HCT116 (cell line): Measurements from ENCODE around the gene TAF11L4. TPM values are rescaled to one million over a fixed set of nuclear protein-coding genes. Genes with fewer than 3 reads are reported as not detected.

ENCODE experiments used
- ATAC-seq: fragments of 200-7000 bp; cut with Tn5 transposase; 2 replicates; pipeline ENCODE4 v1.9.1; 2020; ENCODE audit warnings: mild to moderate bottlenecking, moderate library complexity
- BruUV-seq: library from RNA; stranded (reverse); fragments of 400-500 nt; replicated peaks from 2 replicates; lab custom pipeline; 2021; lab: Mats Ljungman, UMichigan
- CTCF ChIA-PET: fragments of 300-600 bp; sonication (Branson Sonifier 250); formaldehyde crosslinking; loops from one replicate; lab custom pipeline; 2021; ENCODE audit warnings: antibody characterized with exemption; lab: Charles Lee
- POLR2A ChIA-PET: fragments of 300-600, 350-600 bp; sonication (Branson Sonifier 250); formaldehyde crosslinking; loops from one replicate; lab custom pipeline; 2021; ENCODE audit warnings: antibody characterized with exemption; lab: Charles Lee
- RAD21 ChIA-PET, 2 experiments: fragments of 300-600 bp; sonication (Branson Sonifier 250); formaldehyde crosslinking; loops; one replicate each; lab custom pipeline; 2023; ENCODE audit warnings: low total read pairs in 2 of 2; ENCODE audit not compliant: uncharacterized antibody in 2 of 2, unreplicated experiment in 2 of 2, low non-redundant PET in 1 of 2; lab: Charles Lee
- DNase-seq: peaks from one replicate; pipeline ENCODE4 v3.0.0-alpha.2; 2010; ENCODE audit warnings: low read depth, low spot score
- H2AFZ ChIP-seq: fragments of 200-600 bp; shearing (Covaris generic), sonication (generic); 2 replicates; pipeline ENCODE4 v1.6.1; 2017; ENCODE audit warnings: low read depth, mixed run types, mixed read lengths, antibody characterized with exemption, low read length; ENCODE audit not compliant: poor library complexity, severe bottlenecking
- H3K27ac ChIP-seq: 2 replicates; pipeline ENCODE4 v1.5.1; 2012; ENCODE audit warnings: low read depth, low read length
- H3K27me3 ChIP-seq: fragments of 200-600 bp; sonication (generic); 2 replicates; pipeline ENCODE4 v1.6.1; 2016; ENCODE audit warnings: mixed run types, low read length, mixed read lengths; ENCODE audit not compliant: insufficient read depth
- H3K36me3 ChIP-seq, 2 experiments: fragments of 200-500 bp in 1 of 2; fragments of 200-600 bp in 1 of 2; sonication (Bioruptor generic) in 1 of 2; sonication (generic) in 1 of 2; 2 replicates each; pipeline versions ENCODE4 v1.5.1 to v1.6.1; 2014 to 2016; ENCODE audit warnings: low read length in 2 of 2, inconsistent platforms in 1 of 2, mixed read lengths in 1 of 2, mixed run types in 1 of 2; ENCODE audit not compliant: insufficient read depth in 2 of 2, control insufficient read depth in 1 of 2
- H3K4me1 ChIP-seq, 2 experiments: fragments of 200-600 bp in 1 of 2; sonication (generic) in 1 of 2; 2 replicates each; pipeline versions ENCODE4 v1.5.1 to v1.6.1; 2012 to 2017; ENCODE audit warnings: low read length in 2 of 2, inconsistent platforms in 1 of 2, mild to moderate bottlenecking in 1 of 2, mixed read lengths in 1 of 2, mixed run types in 1 of 2, moderate library complexity in 1 of 2; ENCODE audit not compliant: insufficient read depth in 2 of 2, control insufficient read depth in 1 of 2
- H3K4me2 ChIP-seq: fragments of 200-600 bp; sonication (generic); 2 replicates; pipeline ENCODE4 v1.6.1; 2017; ENCODE audit warnings: mixed run types, low read length, mixed read lengths
- H3K4me3 ChIP-seq, 2 experiments: fragments of 200-600 bp in 1 of 2; sonication (generic) in 1 of 2; replicated peaks in 1 of 2; 2 replicates each; pipeline ENCODE4 v1.5.1; 2011 to 2016; ENCODE audit warnings: low read length in 2 of 2, control low read depth in 1 of 2, low read depth in 1 of 2, mild to moderate bottlenecking in 1 of 2, mixed read lengths in 1 of 2, mixed run types in 1 of 2
- H3K79me2 ChIP-seq: fragments of 200-600 bp; sonication (generic); 2 replicates; pipeline ENCODE4 v1.6.1; 2017; ENCODE audit warnings: mild to moderate bottlenecking, mixed run types, low read length, moderate library complexity, mixed read lengths; ENCODE audit not compliant: insufficient read depth
- H3K9ac ChIP-seq: fragments of 200-600 bp; sonication (generic); 2 replicates; pipeline ENCODE4 v1.6.1; 2016; ENCODE audit warnings: low read length, mixed read lengths
- H3K9me2 ChIP-seq: fragments of 200-600 bp; sonication (generic), shearing (Covaris generic); 2 replicates; pipeline ENCODE4 v1.6.1; 2017; ENCODE audit warnings: mixed run types, mild to moderate bottlenecking, moderate library complexity; ENCODE audit not compliant: insufficient read depth
- H3K9me3 ChIP-seq, 2 experiments: fragments of 200-500 bp in 1 of 2; fragments of 200-600 bp in 1 of 2; sonication (Bioruptor generic) in 1 of 2; sonication (generic) in 1 of 2; 2 replicates each; pipeline ENCODE4 v1.6.1; 2014 to 2017; ENCODE audit warnings: low read length in 2 of 2, mixed read lengths in 2 of 2, inconsistent platforms in 1 of 2, low read depth in 1 of 2, mild to moderate bottlenecking in 1 of 2, mixed run types in 1 of 2, moderate library complexity in 1 of 2; ENCODE audit not compliant: control insufficient read depth in 1 of 2, insufficient read depth in 1 of 2
- H4K20me1 ChIP-seq: fragments of 200-600 bp; sonication (generic), shearing (Covaris generic); 2 replicates; pipeline ENCODE4 v1.6.1; 2017; ENCODE audit warnings: mixed run types, mild to moderate bottlenecking, moderate library complexity; ENCODE audit not compliant: insufficient read depth
- ATF3 ChIP-seq: IDR thresholded peaks from 2 replicates; pipeline ENCODE4 v1.6.1; 2012
- EZH2phosphoT487 ChIP-seq: fragments of 200-600 bp; IDR thresholded peaks from 2 replicates; pipeline ENCODE4 v1.6.1; 2018; ENCODE audit warnings: antibody characterized with exemption, borderline replicate concordance
- FOSL1 ChIP-seq: IDR thresholded peaks from 2 replicates; pipeline ENCODE4 v1.6.1; 2012; ENCODE audit warnings: low read depth
- JUND ChIP-seq: IDR thresholded peaks from 2 replicates; pipeline ENCODE4 v1.6.1; 2012
- SRF ChIP-seq: IDR thresholded peaks from 2 replicates; pipeline ENCODE4 v1.6.1; 2012; ENCODE audit warnings: low read depth
- TCF7L2 ChIP-seq: IDR thresholded peaks from 2 replicates; pipeline ENCODE4 v1.7.0; 2011; ENCODE audit warnings: borderline replicate concordance, inconsistent platforms; ENCODE audit not compliant: insufficient read depth, insufficient read length; ENCODE audit errors: extremely low read depth
- YY1 ChIP-seq: IDR thresholded peaks from 2 replicates; pipeline ENCODE4 v1.6.1; 2011; ENCODE audit warnings: low read length, low read depth, moderate library complexity, mild to moderate bottlenecking; ENCODE audit not compliant: insufficient replicate concordance; ENCODE audit errors: extremely low read depth
- ZFX ChIP-seq: fragments of 450-650 bp; IDR thresholded peaks from 2 replicates; pipeline ENCODE4 v1.6.1; 2017
- intact Hi-C: fragments of 100-400 bp; cut with micrococcal nuclease; formaldehyde crosslinking; loops from 2 replicates; pipeline ENCODE4 v1.10.0; 2022
- total RNA-seq: library from RNA; stranded (reverse); gene quantifications from one replicate; pipeline ENCODE4 v1.2.1, GENCODE V29; 2021; ENCODE audit not compliant: unreplicated experiment
- TF ChIP-seq, protein P1 (sequence below): IDR thresholded peaks from 2 replicates; pipeline ENCODE4 v1.6.1; 2011; ENCODE audit warnings: mild to moderate bottlenecking, low read length, moderate library complexity; ENCODE audit not compliant: insufficient replicate concordance; ENCODE audit errors: extremely low read depth

TAF11L4 gene
- total RNA-seq, 1 experiment from 2014 or later = not detected

- H3K79me2 ChIP-seq = no peaks in the 10 kb centered on the region
- no peaks in the 10 kb centered on the region; a peak in 1 of 4 replicates for H3K9me3 ChIP-seq
- ChIA-PET RAD21 (no interaction called here), POLR2A (no interaction called here), CTCF (no interaction called here)
- no peak for ATAC-seq
- H2AFZ ChIP-seq = no peak overlapping the region
- H3K4me2 ChIP-seq = no peak overlapping the region
- H3K27me3 ChIP-seq = no peaks in the 10 kb centered on the region
- intact Hi-C loops = no loop called here
- H3K9me2 ChIP-seq = no peaks in the 10 kb centered on the region
- H4K20me1 ChIP-seq = no peaks in the 10 kb centered on the region
- H3K4me1 ChIP-seq = no peaks in the 10 kb centered on the region
- H3K9ac ChIP-seq = no peak overlapping the region
- TF ChIP-seq ZFX (no peak), TCF7L2 (no peak), ATF3 (no peak), JUND (no peak), EZH2phosphoT487 (no peak), FOSL1 (no peak), YY1 (no peak), SRF (no peak)
- TF ChIP-seq, protein P1, sequence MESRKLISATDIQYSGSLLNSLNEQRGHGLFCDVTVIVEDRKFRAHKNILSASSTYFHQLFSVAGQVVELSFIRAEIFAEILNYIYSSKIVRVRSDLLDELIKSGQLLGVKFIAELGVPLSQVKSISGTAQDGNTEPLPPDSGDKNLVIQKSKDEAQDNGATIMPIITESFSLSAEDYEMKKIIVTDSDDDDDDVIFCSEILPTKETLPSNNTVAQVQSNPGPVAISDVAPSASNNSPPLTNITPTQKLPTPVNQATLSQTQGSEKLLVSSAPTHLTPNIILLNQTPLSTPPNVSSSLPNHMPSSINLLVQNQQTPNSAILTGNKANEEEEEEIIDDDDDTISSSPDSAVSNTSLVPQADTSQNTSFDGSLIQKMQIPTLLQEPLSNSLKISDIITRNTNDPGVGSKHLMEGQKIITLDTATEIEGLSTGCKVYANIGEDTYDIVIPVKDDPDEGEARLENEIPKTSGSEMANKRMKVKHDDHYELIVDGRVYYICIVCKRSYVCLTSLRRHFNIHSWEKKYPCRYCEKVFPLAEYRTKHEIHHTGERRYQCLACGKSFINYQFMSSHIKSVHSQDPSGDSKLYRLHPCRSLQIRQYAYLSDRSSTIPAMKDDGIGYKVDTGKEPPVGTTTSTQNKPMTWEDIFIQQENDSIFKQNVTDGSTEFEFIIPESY = no peak
- H3K4me3 ChIP-seq = no peak overlapping the region
- no TSS peak for BruUV-seq
- no peak for DNase-seq
- H3K27ac ChIP-seq = no peak overlapping the region
- H3K36me3 ChIP-seq = no peaks in the 10 kb centered on the region
Measured at GRCh38 chr5:17481378-17481777, 40.2 kb upstream of the TAF11L4 start.
